ENCODE measurements around the gene CACNA2D3.

CACNA2D3 gene

DNA sequence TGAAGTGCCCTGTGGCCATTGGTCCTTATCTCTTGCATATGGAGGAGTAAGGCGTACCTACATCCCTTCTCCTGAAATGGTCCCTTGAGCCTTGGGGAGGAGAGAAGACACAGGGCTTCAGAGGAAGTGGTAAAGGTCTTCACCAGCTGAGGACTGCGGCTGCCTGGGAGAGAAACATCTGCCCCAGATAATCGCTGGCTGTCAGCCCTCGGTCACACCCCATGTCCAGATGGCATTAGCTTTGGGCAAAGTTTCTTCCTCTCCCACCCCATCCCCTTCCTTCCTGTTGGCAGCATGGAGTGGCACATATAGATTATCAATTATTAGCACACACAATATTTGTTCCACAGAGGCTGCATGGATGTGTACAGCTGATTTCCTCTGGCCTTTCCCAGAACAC, 743.9 kb downstream of the CACNA2D3 start:
- Histone ChIP-seq H3K79me2 (ENCODE audit: control insufficient read depth, insufficient read depth, low read length, unreplicated experiment) (no peaks in the 10 kb centered on the region), H3K4me3 (ENCODE audit: low read depth, low read length) (no peak overlapping the region), H2AFZ (ENCODE audit: low read length, unreplicated experiment) (no peak overlapping the region), H3K4me1 (ENCODE audit: control insufficient read depth, insufficient read depth, low read length, unreplicated experiment) (no peaks in the 10 kb centered on the region), H3K36me3 (ENCODE audit: insufficient read depth, low read length) (no peaks in the 10 kb centered on the region), H3K27me3 (ENCODE audit: insufficient read depth, low read length) (no peaks in the 10 kb centered on the region), H3K27ac (ENCODE audit: low read depth, low read length) (no peak overlapping the region)

DNA sequence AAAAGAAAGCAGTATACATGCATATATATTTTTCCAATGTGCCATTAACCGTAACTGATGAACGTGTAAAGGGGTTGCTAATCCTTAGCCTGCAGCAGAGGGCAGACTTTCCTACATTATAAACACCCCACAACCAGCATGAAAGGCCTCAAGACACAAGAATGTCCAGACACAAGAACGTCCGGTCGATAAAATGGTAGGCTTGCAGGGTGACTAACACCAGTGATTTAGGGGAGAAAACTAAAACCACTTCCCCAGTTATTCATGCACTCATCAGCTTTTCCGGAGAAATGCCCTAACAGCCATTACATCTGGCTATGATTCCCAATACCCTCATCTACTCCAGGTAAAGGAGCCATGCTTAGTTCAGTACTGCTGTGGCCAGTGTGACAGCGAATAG, 748.1 kb downstream of the CACNA2D3 start:
- Histone ChIP-seq H3K4me3 (ENCODE audit: low read depth, low read length) (no peak overlapping the region), H3K36me3 (ENCODE audit: insufficient read depth, low read length) (no peaks in the 10 kb centered on the region), H3K27me3 (ENCODE audit: insufficient read depth, low read length) (no peaks in the 10 kb centered on the region), H2AFZ (ENCODE audit: low read length, unreplicated experiment) (no peak overlapping the region), H3K4me1 (ENCODE audit: control insufficient read depth, insufficient read depth, low read length, unreplicated experiment) (no peaks in the 10 kb centered on the region), H3K27ac (ENCODE audit: low read depth, low read length) (no peak overlapping the region), H3K79me2 (ENCODE audit: control insufficient read depth, insufficient read depth, low read length, unreplicated experiment) (no peaks in the 10 kb centered on the region)

DNA sequence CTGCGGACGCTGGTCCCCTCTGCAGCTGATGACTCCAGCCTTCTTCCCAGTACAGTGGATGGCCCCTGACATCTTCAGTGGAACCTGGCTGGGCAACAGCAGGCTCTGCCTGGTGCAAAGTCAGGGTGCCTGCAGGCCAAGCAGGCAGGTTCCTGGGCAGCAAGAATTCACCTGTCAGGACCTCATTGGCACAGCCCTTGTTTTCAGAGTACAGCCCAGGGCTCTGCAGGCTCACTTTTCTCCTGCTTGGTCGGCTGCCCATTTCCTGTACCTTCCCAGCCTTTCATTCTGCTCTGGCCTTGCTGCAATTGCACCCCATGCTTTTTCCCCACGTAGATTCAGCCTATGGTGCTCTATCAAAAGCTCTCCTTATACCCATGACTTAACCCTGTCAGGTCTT, 749.5 kb downstream of the CACNA2D3 start:
- Histone ChIP-seq H3K79me2 (ENCODE audit: control insufficient read depth, insufficient read depth, low read length, unreplicated experiment) (no peaks in the 10 kb centered on the region), H3K36me3 (ENCODE audit: insufficient read depth, low read length) (no peaks in the 10 kb centered on the region), H3K27me3 (ENCODE audit: insufficient read depth, low read length) (no peaks in the 10 kb centered on the region), H3K27ac (ENCODE audit: low read depth, low read length) (no peak overlapping the region), H3K4me3 (ENCODE audit: low read depth, low read length) (no peak overlapping the region), H3K4me1 (ENCODE audit: control insufficient read depth, insufficient read depth, low read length, unreplicated experiment) (no peaks in the 10 kb centered on the region), H2AFZ (ENCODE audit: low read length, unreplicated experiment) (no peak overlapping the region)

- Histone ChIP-seq H3K4me1 (ENCODE audit: control insufficient read depth, insufficient read depth, low read length, unreplicated experiment) (no peaks in the 10 kb centered on the region), H3K27me3 (ENCODE audit: insufficient read depth, low read length) (peaks cover 4% of the 10 kb centered on the region; the same call in 1 of the 2 replicates), H3K27ac (ENCODE audit: low read depth, low read length) (no peak overlapping the region), H3K4me3 (ENCODE audit: low read depth, low read length) (no peak overlapping the region), H3K36me3 (ENCODE audit: insufficient read depth, low read length) (no peaks in the 10 kb centered on the region), H3K79me2 (ENCODE audit: control insufficient read depth, insufficient read depth, low read length, unreplicated experiment) (no peaks in the 10 kb centered on the region), H2AFZ (ENCODE audit: low read length, unreplicated experiment) (no peak overlapping the region)
These were observed 751.0 kb downstream of the CACNA2D3 start for GRCh38 chr3:54873059-54874010.

- Histone ChIP-seq H3K4me1 (ENCODE audit: control insufficient read depth, insufficient read depth, low read length, unreplicated experiment) (no peaks in the 10 kb centered on the region), H3K36me3 (ENCODE audit: insufficient read depth, low read length) (no peaks in the 10 kb centered on the region), H3K4me3 (ENCODE audit: low read depth, low read length) (no peak overlapping the region), H3K27ac (ENCODE audit: low read depth, low read length) (no peak overlapping the region), H2AFZ (ENCODE audit: low read length, unreplicated experiment) (no peak overlapping the region), H3K79me2 (ENCODE audit: control insufficient read depth, insufficient read depth, low read length, unreplicated experiment) (no peaks in the 10 kb centered on the region), H3K27me3 (ENCODE audit: insufficient read depth, low read length) (peaks cover 4% of the 10 kb centered on the region; the same call in 1 of the 2 replicates)
These were observed 752.6 kb downstream of the CACNA2D3 start for GRCh38 chr3:54874816-54875556.

DNA sequence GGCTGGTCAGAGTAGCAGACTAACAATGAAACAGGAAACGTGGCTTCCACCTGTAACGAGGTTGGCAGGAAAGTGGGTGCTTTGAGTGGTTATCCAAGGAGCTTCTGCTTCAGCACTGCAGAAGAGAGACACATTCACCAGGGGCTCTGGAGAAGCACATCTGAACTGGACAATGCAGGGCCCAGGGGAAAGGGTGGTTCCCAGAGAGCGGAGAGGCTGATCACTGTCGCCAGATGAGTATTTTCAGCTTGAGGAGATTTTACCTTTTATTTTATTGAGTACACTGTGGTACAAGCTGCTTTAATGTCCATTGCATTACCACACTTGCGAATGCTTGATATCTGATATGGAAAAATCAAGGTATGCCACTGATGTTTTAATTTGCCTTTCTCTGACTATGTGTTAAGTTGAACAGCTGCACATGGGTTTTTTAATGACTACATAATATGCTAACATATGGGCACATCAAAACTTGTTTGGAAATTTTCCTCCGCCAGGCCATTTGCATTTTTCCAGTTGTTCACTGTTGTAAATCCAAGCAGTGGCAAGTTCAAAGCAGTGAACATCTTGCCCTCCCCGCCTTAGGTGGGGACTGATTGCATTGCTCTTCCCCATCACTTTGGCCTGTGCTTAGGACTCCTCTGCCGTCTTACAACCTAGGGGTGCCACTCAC, 753.4 kb downstream of the CACNA2D3 start:
- H3K4me1 ChIP-seq (ENCODE audit: control insufficient read depth, insufficient read depth, low read length, unreplicated experiment), result no peaks in the 10 kb centered on the region
- H2AFZ ChIP-seq (ENCODE audit: low read length, unreplicated experiment), result no peak overlapping the region
- H3K4me3 ChIP-seq (ENCODE audit: low read depth, low read length), result no peak overlapping the region
- no peaks in the 10 kb centered on the region for H3K79me2 ChIP-seq (ENCODE audit: control insufficient read depth, insufficient read depth, low read length, unreplicated experiment)
- H3K27me3 ChIP-seq (ENCODE audit: insufficient read depth, low read length), result peaks cover 4% of the 10 kb centered on the region; the same call in 1 of the 2 replicates
- no peaks in the 10 kb centered on the region for H3K36me3 ChIP-seq (ENCODE audit: insufficient read depth, low read length)
- H3K27ac ChIP-seq (ENCODE audit: low read depth, low read length), result no peak overlapping the region

DNA sequence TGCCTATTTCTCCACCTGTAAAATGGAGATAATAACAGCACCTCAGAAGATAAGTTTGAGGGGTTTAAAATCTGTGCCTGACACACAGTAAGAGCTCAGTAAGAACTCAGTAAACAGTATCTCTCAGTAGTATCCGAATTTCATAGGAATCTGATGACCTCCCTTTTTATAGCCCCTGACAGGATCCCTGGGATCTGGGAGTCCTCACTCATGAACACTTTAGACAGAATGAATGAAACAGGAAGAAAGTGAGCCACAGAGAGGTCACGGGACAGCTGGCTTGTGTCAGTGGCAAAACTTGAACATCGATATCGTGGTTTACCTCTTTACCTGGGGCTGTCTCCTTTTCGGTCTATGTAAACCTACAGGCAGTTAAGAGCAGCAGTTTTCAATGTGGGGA, 754.3 kb downstream of the CACNA2D3 start:
- Histone ChIP-seq H3K4me1 (ENCODE audit: control insufficient read depth, insufficient read depth, low read length, unreplicated experiment) (no peaks in the 10 kb centered on the region), H3K27ac (ENCODE audit: low read depth, low read length) (no peak overlapping the region), H3K79me2 (ENCODE audit: control insufficient read depth, insufficient read depth, low read length, unreplicated experiment) (no peaks in the 10 kb centered on the region), H3K4me3 (ENCODE audit: low read depth, low read length) (no peak overlapping the region), H2AFZ (ENCODE audit: low read length, unreplicated experiment) (no peak overlapping the region), H3K27me3 (ENCODE audit: insufficient read depth, low read length) (peaks cover 4% of the 10 kb centered on the region; the same call in 1 of the 2 replicates), H3K36me3 (ENCODE audit: insufficient read depth, low read length) (no peaks in the 10 kb centered on the region)

DNA sequence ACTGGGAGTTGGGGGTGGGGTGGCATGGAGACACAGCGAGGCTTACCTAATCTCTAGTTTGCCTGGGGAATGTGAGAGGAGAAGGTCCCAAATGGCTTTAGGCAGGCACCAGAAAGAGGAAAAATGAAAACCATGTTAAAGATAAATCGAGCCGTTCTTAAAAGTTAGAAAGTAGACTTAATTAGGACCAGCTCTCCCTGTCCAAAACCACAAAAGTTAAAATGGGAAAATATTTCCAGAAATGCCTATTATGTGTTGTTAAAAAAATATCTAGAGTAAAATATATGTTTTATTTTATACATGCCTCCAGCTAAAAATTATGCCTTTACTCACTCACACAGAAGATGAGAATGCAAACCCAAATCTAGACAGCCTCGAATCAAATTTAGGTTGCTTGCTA, 755.4 kb downstream of the CACNA2D3 start:
- Histone ChIP-seq H2AFZ (ENCODE audit: low read length, unreplicated experiment) (no peak overlapping the region), H3K27me3 (ENCODE audit: insufficient read depth, low read length) (peaks cover 4% of the 10 kb centered on the region; the same call in 1 of the 2 replicates), H3K4me3 (ENCODE audit: low read depth, low read length) (no peak overlapping the region), H3K27ac (ENCODE audit: low read depth, low read length) (no peak overlapping the region), H3K4me1 (ENCODE audit: control insufficient read depth, insufficient read depth, low read length, unreplicated experiment) (no peaks in the 10 kb centered on the region), H3K79me2 (ENCODE audit: control insufficient read depth, insufficient read depth, low read length, unreplicated experiment) (no peaks in the 10 kb centered on the region), H3K36me3 (ENCODE audit: insufficient read depth, low read length) (no peaks in the 10 kb centered on the region)

DNA sequence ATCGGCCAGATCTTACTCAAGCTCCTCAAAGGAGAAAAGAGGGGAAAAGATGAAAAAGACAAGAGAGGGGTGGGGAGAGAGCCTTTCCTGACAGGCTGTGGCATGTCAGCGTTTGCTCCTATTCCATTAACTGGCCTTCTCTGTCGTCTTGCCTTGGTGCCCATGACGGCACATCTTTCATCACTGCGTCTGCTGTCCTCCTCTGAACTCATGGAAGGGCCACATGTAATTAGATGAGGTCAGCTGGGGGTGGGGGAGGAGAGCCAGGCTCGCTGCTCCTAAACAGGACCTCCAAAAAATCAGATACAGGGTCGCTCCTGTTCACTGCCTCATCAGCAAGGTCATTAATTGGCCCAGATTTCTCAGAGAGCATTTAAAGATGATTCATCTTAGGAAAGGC, 755.8 kb downstream of the CACNA2D3 start:
- peaks cover 4% of the 10 kb centered on the region; the same call in 1 of the 2 replicates for H3K27me3 ChIP-seq (ENCODE audit: insufficient read depth, low read length)
- no peak overlapping the region for H3K4me3 ChIP-seq (ENCODE audit: low read depth, low read length)
- H2AFZ ChIP-seq (ENCODE audit: low read length, unreplicated experiment), result no peak overlapping the region
- no peaks in the 10 kb centered on the region for H3K79me2 ChIP-seq (ENCODE audit: control insufficient read depth, insufficient read depth, low read length, unreplicated experiment)
- H3K4me1 ChIP-seq (ENCODE audit: control insufficient read depth, insufficient read depth, low read length, unreplicated experiment), result no peaks in the 10 kb centered on the region
- no peaks in the 10 kb centered on the region for H3K36me3 ChIP-seq (ENCODE audit: insufficient read depth, low read length)
- no peak overlapping the region for H3K27ac ChIP-seq (ENCODE audit: low read depth, low read length)

- no peak overlapping the region for H3K4me3 ChIP-seq (ENCODE audit: low read depth, low read length)
- no peaks in the 10 kb centered on the region for H3K79me2 ChIP-seq (ENCODE audit: control insufficient read depth, insufficient read depth, low read length, unreplicated experiment)
- H3K4me1 ChIP-seq (ENCODE audit: control insufficient read depth, insufficient read depth, low read length, unreplicated experiment), result no peaks in the 10 kb centered on the region
- H3K27me3 ChIP-seq (ENCODE audit: insufficient read depth, low read length), result peaks cover 4% of the 10 kb centered on the region; the same call in 1 of the 2 replicates
- H3K27ac ChIP-seq (ENCODE audit: low read depth, low read length), result no peak overlapping the region
- no peak overlapping the region for H2AFZ ChIP-seq (ENCODE audit: low read length, unreplicated experiment)
- no peaks in the 10 kb centered on the region for H3K36me3 ChIP-seq (ENCODE audit: insufficient read depth, low read length)
These were observed 759.9 kb downstream of the CACNA2D3 start for GRCh38 chr3:54882129-54882833.

All from ACC112 (cell line).